ENCODE data around the gene SCMH1. TPM values are rescaled to one million over a fixed set of nuclear protein-coding genes. Genes with fewer than 3 reads are reported as not detected.

SCMH1 gene
- total and polyA plus RNA-seq, 7 donors = 16.2 to 39.4 (median 28.3) TPM

- no peak overlapping the region for H3K4me3 ChIP-seq
- H3K27ac ChIP-seq = no peak overlapping the region
- H3K36me3 ChIP-seq (ENCODE audit: insufficient read depth in 1 of 2, low read depth in 1 of 2) = peaks cover 15 to 70% of the 10 kb centered on the region in 2 donors
Observed at GRCh38 chr1:40985161-40985560, 256.9 kb downstream of the SCMH1 start.

GRCh38 chr1:40984531-40984930 is 257.6 kb downstream of the SCMH1 start:
- DNase-seq = no peak
- intact Hi-C loops (cut with DNase I) = no loop called here
- 96 to 99% (median 97%) methylated on average over 4 of the region's 4 CpGs for WGBS, 3 donors

More at GRCh38 chr1:40985161-40985560, 256.9 kb downstream of the SCMH1 start:
- Histone ChIP-seq H3K9me3 (no peaks in the 10 kb centered on the region), H3K4me1 (peaks cover 13% of the 10 kb centered on the region), H3K27me3 (ENCODE audit: insufficient read depth in 3 of 3, low read length in 2 of 3) (no peaks in the 10 kb centered on the region)
- no peak for TF ChIP-seq CTCF (IDR thresholded peaks at IDR 0.05)
- intact Hi-C loops (cut with DNase I) = no loop called here
- DNase-seq = no peak
- ATAC-seq = no peak
- WGBS, 3 donors = 58 to 73% (median 62%) methylated on average over 5 of the region's 5 CpGs

DNA sequence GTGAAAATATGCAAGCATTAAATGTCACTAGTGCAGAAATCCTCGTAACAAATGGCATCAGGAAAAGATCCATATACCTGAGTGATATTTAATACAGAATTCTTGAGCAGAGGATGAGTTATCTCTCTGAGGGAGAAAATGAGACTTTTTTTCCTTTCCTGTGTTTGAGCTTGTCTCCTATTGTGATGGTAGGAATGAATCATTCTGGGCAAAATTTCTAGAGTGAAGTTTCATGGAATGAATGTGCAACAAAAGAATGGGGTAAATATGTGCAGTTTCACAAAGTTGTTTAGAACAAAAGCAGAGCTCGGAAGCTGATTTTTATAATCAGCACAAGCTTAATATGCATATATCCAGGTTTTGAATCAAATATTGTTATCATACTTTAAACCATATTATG is 258.0 kb downstream of the SCMH1 start:
- H3K27me3 ChIP-seq (ENCODE audit: insufficient read depth in 3 of 3, low read length in 2 of 3) = no peaks in the 10 kb centered on the region
- WGBS, 3 donors = 87 to 95% (median 91%) methylated on average over 2 of the region's 2 CpGs
- ATAC-seq = no peak

More at GRCh38 chr1:40984531-40984930, 257.6 kb downstream of the SCMH1 start:
- no peak for ATAC-seq
- no peak for TF ChIP-seq CTCF (IDR thresholded peaks at IDR 0.05)
- H3K27me3 ChIP-seq (ENCODE audit: insufficient read depth in 3 of 3, low read length in 2 of 3) = no peaks in the 10 kb centered on the region
- H3K4me3 ChIP-seq = no peak overlapping the region
- H3K4me1 ChIP-seq = peaks cover 13% of the 10 kb centered on the region
- H3K36me3 ChIP-seq (ENCODE audit: insufficient read depth in 1 of 2, low read depth in 1 of 2) = peaks cover 15 to 64% of the 10 kb centered on the region in 2 donors
- no peak overlapping the region for H3K27ac ChIP-seq
- no peaks in the 10 kb centered on the region for H3K9me3 ChIP-seq

GRCh38 chr1:40983286-40983685 is 258.8 kb downstream of the SCMH1 start:
- peaks cover 13% of the 10 kb centered on the region for H3K4me1 ChIP-seq
- no peak for TF ChIP-seq CTCF (IDR thresholded peaks at IDR 0.05)
- ATAC-seq (no peak), DNase-seq (no peak)
- no peak overlapping the region for H3K27ac ChIP-seq
- 67 to 86% (median 71%) methylated on average over 1 of the region's 1 CpG for WGBS, 3 donors
- no peaks in the 10 kb centered on the region for H3K27me3 ChIP-seq (ENCODE audit: insufficient read depth in 3 of 3, low read length in 2 of 3)
- H3K36me3 ChIP-seq (ENCODE audit: insufficient read depth in 1 of 2, low read depth in 1 of 2) = peaks cover 8 to 52% of the 10 kb centered on the region in 2 donors
- no peak overlapping the region for H3K4me3 ChIP-seq
- intact Hi-C loops (cut with DNase I) = no loop called here
- H3K9me3 ChIP-seq = no peaks in the 10 kb centered on the region

More for the DNA sequence above, 258.0 kb downstream of the SCMH1 start:
- Histone ChIP-seq H3K4me3 (no peak overlapping the region), H3K9me3 (no peaks in the 10 kb centered on the region), H3K27ac (no peak overlapping the region), H3K36me3 (ENCODE audit: insufficient read depth in 1 of 2, low read depth in 1 of 2) (peaks cover 11 to 60% of the 10 kb centered on the region in 2 donors), H3K4me1 (peaks cover 13% of the 10 kb centered on the region)
- intact Hi-C loops (cut with DNase I) = no loop called here
- no peak for TF ChIP-seq CTCF (IDR thresholded peaks at IDR 0.05)
- no peak for DNase-seq

GRCh38 chr1:40982721-40983120 is 259.4 kb downstream of the SCMH1 start:
- no peak for DNase-seq
- no peak for ATAC-seq
- Histone ChIP-seq H3K27ac (no peak overlapping the region), H3K36me3 (ENCODE audit: insufficient read depth in 1 of 2, low read depth in 1 of 2) (peaks cover 8 to 46% of the 10 kb centered on the region in 2 donors), H3K9me3 (no peaks in the 10 kb centered on the region), H3K4me1 (peaks cover 13% of the 10 kb centered on the region), H3K27me3 (ENCODE audit: insufficient read depth in 3 of 3, low read length in 2 of 3) (no peaks in the 10 kb centered on the region), H3K4me3 (no peak overlapping the region)
- no peak for TF ChIP-seq CTCF (IDR thresholded peaks at IDR 0.05)
- WGBS, 3 donors = 50 to 89% (median 54%) methylated on average over 1 of the region's 1 CpG
- intact Hi-C loops (cut with DNase I) = no loop called here

All from psoas muscle (tissue), 8 donors.